Caco-2 (cell line): ENCODE results near the gene IL6. TPM values are rescaled to one million over a fixed set of nuclear protein-coding genes. Genes with fewer than 3 reads are reported as not detected.
A peak's percentile ranks its signal among the peaks of the same experiment; 100 is the strongest.

Source experiments
- BruUV-seq: library from RNA; stranded (reverse); fragments of 400-500 nt; replicated peaks from 2 replicates; lab custom pipeline; 2021; lab: Mats Ljungman, UMichigan
- CTCF ChIA-PET: fragments of 300-600 bp; sonication (Branson Sonifier 250); formaldehyde crosslinking; loops from one replicate; lab custom pipeline; 2022; ENCODE audit warnings: antibody characterized with exemption; lab: Charles Lee
- POLR2A ChIA-PET: fragments of 300-600 bp; sonication (Branson Sonifier 250); formaldehyde crosslinking; loops from one replicate; lab custom pipeline; 2022; ENCODE audit warnings: antibody characterized with exemption; lab: Charles Lee
- DNase-seq, 2 experiments: peaks; one replicate each; pipeline versions ENCODE4 v3.0.0 to v3.0.0-alpha.2; 2020 to 2022
- H3K27me3 ChIP-seq: replicated peaks from 2 replicates; pipeline ENCODE4 v1.6.0; 2011; ENCODE audit warnings: low read length; ENCODE audit not compliant: control insufficient read depth, insufficient read depth
- H3K36me3 ChIP-seq: 2 replicates; pipeline ENCODE4 v1.5.1; 2011; ENCODE audit warnings: low read length; ENCODE audit not compliant: control insufficient read depth, insufficient read depth
- H3K4me1 ChIP-seq: fragments of 250-450 bp; sonication (Bioruptor Pico); 2 replicates; pipeline ENCODE4 v1.5.1; 2020; ENCODE audit warnings: mild to moderate bottlenecking
- H3K4me3 ChIP-seq: 2 replicates; pipeline ENCODE4 v1.5.1; 2011; ENCODE audit warnings: low read depth, mild to moderate bottlenecking, control low read depth, low read length
- H3K9me3 ChIP-seq: fragments of 250-450 bp; sonication (Bioruptor Pico); 2 replicates; pipeline ENCODE4 v1.5.1; 2020; ENCODE audit warnings: mild to moderate bottlenecking, moderate library complexity
- H3K27ac Mint-ChIP-seq: one replicate; pipeline ENCODE4 v1.8.0; 2022; ENCODE audit warnings: mixed read lengths; ENCODE audit not compliant: unreplicated experiment
- H3K27me3 Mint-ChIP-seq: one replicate; pipeline ENCODE4 v1.8.0; 2022; ENCODE audit warnings: mixed read lengths; ENCODE audit not compliant: insufficient read depth, unreplicated experiment
- H3K36me3 Mint-ChIP-seq: one replicate; pipeline ENCODE4 v1.8.0; 2022; ENCODE audit warnings: mild to moderate bottlenecking, mixed read lengths; ENCODE audit not compliant: insufficient read depth, unreplicated experiment
- H3K4me1 Mint-ChIP-seq: one replicate; pipeline ENCODE4 v1.8.0; 2022; ENCODE audit warnings: low read depth, mixed read lengths; ENCODE audit not compliant: unreplicated experiment
- H3K4me3 Mint-ChIP-seq: one replicate; pipeline ENCODE4 v1.8.0; 2022; ENCODE audit warnings: mild to moderate bottlenecking, moderate library complexity, mixed read lengths; ENCODE audit not compliant: unreplicated experiment
- H3K9me3 Mint-ChIP-seq: one replicate; pipeline ENCODE4 v1.8.0; 2022; ENCODE audit warnings: mixed read lengths; ENCODE audit not compliant: unreplicated experiment
- intact Hi-C: fragments of 100-400 bp; cut with micrococcal nuclease; formaldehyde crosslinking; loops from one replicate; pipeline ENCODE4 v1.10.0; 2022; ENCODE audit not compliant: unreplicated experiment
- total RNA-seq: library from RNA; stranded (reverse); gene quantifications from 2 replicates; pipeline ENCODE4 v1.2.3, GENCODE V29; 2022
- TF ChIP-seq, protein P1 (sequence below), 2 experiments: fragments of 200-600 bp in 1 of 2; IDR thresholded peaks; 1 replicate in 1 of 2; 2 replicates in 1 of 2; pipeline versions ENCODE4 v1.5.1 to v1.8.0; 2011 to 2022; ENCODE audit warnings: antibody characterized with exemption in 1 of 2, control low read depth in 1 of 2, inconsistent platforms in 1 of 2, low read depth in 1 of 2, low read length in 1 of 2, mild to moderate bottlenecking in 1 of 2, moderate library complexity in 1 of 2; ENCODE audit not compliant: insufficient read depth in 1 of 2, severe bottlenecking in 1 of 2, unreplicated experiment in 1 of 2

The IL6 gene
- total RNA-seq, 1 experiment from 2014 or later, result not detected

DNA sequence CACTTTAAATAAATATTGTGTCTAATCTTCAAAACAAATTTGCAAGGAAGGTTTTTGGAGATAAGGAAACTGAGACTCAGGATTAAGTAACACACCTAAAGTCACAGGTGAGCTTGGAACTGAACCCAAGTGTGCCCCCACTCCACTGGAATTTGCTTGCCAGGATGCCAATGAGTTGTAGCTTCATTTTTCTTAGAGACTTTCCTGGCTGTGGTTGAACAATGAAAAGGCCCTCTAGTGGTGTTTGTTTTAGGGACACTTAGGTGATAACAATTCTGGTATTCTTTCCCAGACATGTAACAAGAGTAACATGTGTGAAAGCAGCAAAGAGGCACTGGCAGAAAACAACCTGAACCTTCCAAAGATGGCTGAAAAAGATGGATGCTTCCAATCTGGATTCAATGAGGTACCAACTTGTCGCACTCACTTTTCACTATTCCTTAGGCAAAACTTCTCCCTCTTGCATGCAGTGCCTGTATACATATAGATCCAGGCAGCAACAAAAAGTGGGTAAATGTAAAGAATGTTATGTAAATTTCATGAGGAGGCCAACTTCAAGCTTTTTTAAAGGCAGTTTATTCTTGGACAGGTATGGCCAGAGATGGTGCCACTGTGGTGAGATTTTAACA is 1.5 kb downstream of the IL6 start:
- no peak overlapping the region for H3K4me3 Mint-ChIP-seq
- intact Hi-C loops, result loop anchor here (1.0 to 5.0 kb wide), 5 partner anchors 56 to 327 kb away; no protein-coding TSS in a partner anchor
- no TSS peak for BruUV-seq
- Histone ChIP-seq H3K27me3 (no peaks in the 10 kb centered on the region), H3K4me1 (peaks cover 16% of the 10 kb centered on the region), H3K9me3 (no peaks in the 10 kb centered on the region), H3K36me3 (no peaks in the 10 kb centered on the region), H3K4me3 (no peak overlapping the region)
- peaks cover 13% of the 10 kb centered on the region for H3K4me1 Mint-ChIP-seq
- TF ChIP-seq, protein P1, sequence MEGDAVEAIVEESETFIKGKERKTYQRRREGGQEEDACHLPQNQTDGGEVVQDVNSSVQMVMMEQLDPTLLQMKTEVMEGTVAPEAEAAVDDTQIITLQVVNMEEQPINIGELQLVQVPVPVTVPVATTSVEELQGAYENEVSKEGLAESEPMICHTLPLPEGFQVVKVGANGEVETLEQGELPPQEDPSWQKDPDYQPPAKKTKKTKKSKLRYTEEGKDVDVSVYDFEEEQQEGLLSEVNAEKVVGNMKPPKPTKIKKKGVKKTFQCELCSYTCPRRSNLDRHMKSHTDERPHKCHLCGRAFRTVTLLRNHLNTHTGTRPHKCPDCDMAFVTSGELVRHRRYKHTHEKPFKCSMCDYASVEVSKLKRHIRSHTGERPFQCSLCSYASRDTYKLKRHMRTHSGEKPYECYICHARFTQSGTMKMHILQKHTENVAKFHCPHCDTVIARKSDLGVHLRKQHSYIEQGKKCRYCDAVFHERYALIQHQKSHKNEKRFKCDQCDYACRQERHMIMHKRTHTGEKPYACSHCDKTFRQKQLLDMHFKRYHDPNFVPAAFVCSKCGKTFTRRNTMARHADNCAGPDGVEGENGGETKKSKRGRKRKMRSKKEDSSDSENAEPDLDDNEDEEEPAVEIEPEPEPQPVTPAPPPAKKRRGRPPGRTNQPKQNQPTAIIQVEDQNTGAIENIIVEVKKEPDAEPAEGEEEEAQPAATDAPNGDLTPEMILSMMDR (IDR thresholded peaks at IDR 0.05; ENCODE audit: insufficient read depth in 1 of 2, low read depth in 1 of 2, low read length in 1 of 2, severe bottlenecking in 1 of 2, unreplicated experiment in 1 of 2), result peak; percentile 49 to 57
- ChIA-PET POLR2A (no interaction called here), CTCF (interaction anchor here (0.6 to 5.3 kb wide), 11 partner anchors 46 to 327 kb away, joined by 3 to 95 read pairs (median 4); no protein-coding TSS in a partner anchor)
- H3K27me3 Mint-ChIP-seq, result no peaks in the 10 kb centered on the region
- H3K36me3 Mint-ChIP-seq, result no peaks in the 10 kb centered on the region
- peak in 1 of 2 experiments; percentile 57 for DNase-seq
- H3K27ac Mint-ChIP-seq, result no peak overlapping the region
- H3K9me3 Mint-ChIP-seq, result no peaks in the 10 kb centered on the region

DNA sequence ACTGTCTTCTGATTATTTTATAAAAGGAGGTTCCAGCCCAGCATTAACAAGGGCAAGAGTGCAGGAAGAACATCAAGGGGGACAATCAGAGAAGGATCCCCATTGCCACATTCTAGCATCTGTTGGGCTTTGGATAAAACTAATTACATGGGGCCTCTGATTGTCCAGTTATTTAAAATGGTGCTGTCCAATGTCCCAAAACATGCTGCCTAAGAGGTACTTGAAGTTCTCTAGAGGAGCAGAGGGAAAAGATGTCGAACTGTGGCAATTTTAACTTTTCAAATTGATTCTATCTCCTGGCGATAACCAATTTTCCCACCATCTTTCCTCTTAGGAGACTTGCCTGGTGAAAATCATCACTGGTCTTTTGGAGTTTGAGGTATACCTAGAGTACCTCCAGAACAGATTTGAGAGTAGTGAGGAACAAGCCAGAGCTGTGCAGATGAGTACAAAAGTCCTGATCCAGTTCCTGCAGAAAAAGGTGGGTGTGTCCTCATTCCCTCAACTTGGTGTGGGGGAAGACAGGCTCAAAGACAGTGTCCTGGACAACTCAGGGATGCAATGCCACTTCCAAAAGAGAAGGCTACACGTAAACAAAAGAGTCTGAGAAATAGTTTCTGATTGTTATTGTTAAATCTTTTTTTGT is 2.3 kb downstream of the IL6 start:
- POLR2A ChIA-PET, result no interaction called here
- Mint-ChIP-seq H3K9me3 (no peaks in the 10 kb centered on the region), H3K36me3 (no peaks in the 10 kb centered on the region), H3K27ac (no peak overlapping the region), H3K4me1 (peaks cover 13% of the 10 kb centered on the region), H3K4me3 (no peak overlapping the region), H3K27me3 (no peaks in the 10 kb centered on the region)
- TF ChIP-seq, protein P1 (IDR thresholded peaks at IDR 0.05; ENCODE audit: insufficient read depth in 1 of 2, low read depth in 1 of 2, low read length in 1 of 2, severe bottlenecking in 1 of 2, unreplicated experiment in 1 of 2), result no peak
- Histone ChIP-seq H3K9me3 (no peaks in the 10 kb centered on the region), H3K27me3 (no peaks in the 10 kb centered on the region), H3K4me1 (peaks cover 16% of the 10 kb centered on the region), H3K36me3 (no peaks in the 10 kb centered on the region), H3K4me3 (no peak overlapping the region)
- no TSS peak for BruUV-seq
- CTCF ChIA-PET, result interaction anchor here (0.9 to 1.2 kb wide), 2 partner anchors 53 to 174 kb away, joined by 3 read pairs; no protein-coding TSS in a partner anchor
- no peak for DNase-seq
- intact Hi-C loops, result loop anchor here (5.0 kb wide), 3 partner anchors 57 to 123 kb away; no protein-coding TSS in a partner anchor

DNA sequence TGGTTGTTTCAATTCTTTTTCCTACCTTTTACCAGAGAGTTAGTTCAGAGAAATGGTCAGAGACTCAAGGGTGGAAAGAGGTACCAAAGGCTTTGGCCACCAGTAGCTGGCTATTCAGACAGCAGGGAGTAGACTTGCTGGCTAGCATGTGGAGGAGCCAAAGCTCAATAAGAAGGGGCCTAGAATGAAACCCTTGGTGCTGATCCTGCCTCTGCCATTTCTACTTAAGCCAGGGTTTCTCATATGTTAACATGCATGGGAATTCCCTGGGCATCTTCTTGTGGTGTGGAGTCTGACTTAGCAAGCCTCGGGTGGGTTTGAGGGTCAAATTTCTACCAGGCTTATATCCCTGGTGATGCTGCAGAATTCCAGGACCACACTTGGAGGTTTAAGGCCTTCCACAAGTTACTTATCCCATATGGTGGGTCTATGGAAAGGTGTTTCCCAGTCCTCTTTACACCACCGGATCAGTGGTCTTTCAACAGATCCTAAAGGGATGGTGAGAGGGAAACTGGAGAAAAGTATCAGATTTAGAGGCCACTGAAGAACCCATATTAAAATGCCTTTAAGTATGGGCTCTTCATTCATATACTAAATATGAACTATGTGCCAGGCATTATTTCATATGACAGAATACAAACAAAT is 3.2 kb downstream of the IL6 start:
- TF ChIP-seq, protein P1 (IDR thresholded peaks at IDR 0.05; ENCODE audit: insufficient read depth in 1 of 2, low read depth in 1 of 2, low read length in 1 of 2, severe bottlenecking in 1 of 2, unreplicated experiment in 1 of 2), result no peak
- Histone ChIP-seq H3K9me3 (no peaks in the 10 kb centered on the region), H3K4me1 (peaks cover 16% of the 10 kb centered on the region), H3K27me3 (no peaks in the 10 kb centered on the region), H3K36me3 (no peaks in the 10 kb centered on the region), H3K4me3 (no peak overlapping the region)
- Mint-ChIP-seq H3K4me3 (no peak overlapping the region), H3K27me3 (no peaks in the 10 kb centered on the region), H3K9me3 (no peaks in the 10 kb centered on the region), H3K36me3 (no peaks in the 10 kb centered on the region), H3K4me1 (peaks cover 13% of the 10 kb centered on the region), H3K27ac (no peak overlapping the region)
- intact Hi-C loops, result no loop called here
- BruUV-seq, result no TSS peak
- no peak for DNase-seq
- ChIA-PET POLR2A (no interaction called here), CTCF (interaction anchor here (0.6 kb wide), 1 partner anchor 106 kb away, joined by 9 read pairs; no protein-coding TSS in a partner anchor)
